ENCODE results near the gene SOX30. TPM values are rescaled to one million over a fixed set of nuclear protein-coding genes. Genes with fewer than 3 reads are reported as not detected.

The SOX30 gene
- total RNA-seq, 1 donor, result 0.09 TPM

- no peak for TF ChIP-seq CTCF (IDR thresholded peaks at IDR 0.05; ENCODE audit: insufficient read depth, low read length)
- H3K4me3 ChIP-seq (ENCODE audit: low read depth, low read length), result no peak overlapping the region
- DNase-seq (ENCODE audit: low read depth), result no peak
Measured at GRCh38 chr5:157592594-157592993, 59.6 kb downstream of the SOX30 start.

GRCh38 chr5:157590478-157590877 lies 61.8 kb downstream of the SOX30 start:
- no peak for TF ChIP-seq CTCF (IDR thresholded peaks at IDR 0.05; ENCODE audit: insufficient read depth, low read length)
- no peak overlapping the region for H3K4me3 ChIP-seq (ENCODE audit: low read depth, low read length)
- no peak for DNase-seq (ENCODE audit: low read depth)

GRCh38 chr5:157584628-157585027 lies 67.6 kb downstream of the SOX30 start:
- no peak overlapping the region for H3K4me3 ChIP-seq (ENCODE audit: low read depth, low read length)
- no peak for DNase-seq (ENCODE audit: low read depth)
- no peak for TF ChIP-seq CTCF (IDR thresholded peaks at IDR 0.05; ENCODE audit: insufficient read depth, low read length)

GRCh38 chr5:157582731-157583620 lies 69.3 kb downstream of the SOX30 start:
- TF ChIP-seq CTCF (IDR thresholded peaks at IDR 0.05; ENCODE audit: insufficient read depth, low read length), result no peak
- DNase-seq (ENCODE audit: low read depth), result no peak
- no peak overlapping the region for H3K4me3 ChIP-seq (ENCODE audit: low read depth, low read length)

GRCh38 chr5:157581901-157582300 lies 70.3 kb downstream of the SOX30 start:
- no peak overlapping the region for H3K4me3 ChIP-seq (ENCODE audit: low read depth, low read length)
- DNase-seq (ENCODE audit: low read depth), result no peak
- no peak for TF ChIP-seq CTCF (IDR thresholded peaks at IDR 0.05; ENCODE audit: insufficient read depth, low read length)

GRCh38 chr5:157578079-157578780 lies 74.0 kb downstream of the SOX30 start:
- DNase-seq (ENCODE audit: low read depth), result no peak
- H3K4me3 ChIP-seq (ENCODE audit: low read depth, low read length), result no peak overlapping the region
- no peak for TF ChIP-seq CTCF (IDR thresholded peaks at IDR 0.05; ENCODE audit: insufficient read depth, low read length)

Data from fibroblast of the aortic adventitia (primary cell).